Panc1 (cell line): Measurements from ENCODE around the gene TNRC6C. TPM values are rescaled to one million over a fixed set of nuclear protein-coding genes. Genes with fewer than 3 reads are reported as not detected.

Experiments used
- ATAC-seq: fragments of 200-7000 bp; cut with Tn5 transposase; 2 replicates; pipeline ENCODE4 v1.9.1; 2020; ENCODE audit warnings: mild to moderate bottlenecking, moderate library complexity
- BruUV-seq: library from RNA; stranded (reverse); fragments of 400-500 nt; replicated peaks from 2 replicates; lab custom pipeline; 2021; lab: Mats Ljungman, UMichigan
- CTCF ChIA-PET: fragments of 300-600 bp; sonication (Branson Sonifier 250); formaldehyde crosslinking; loops from one replicate; lab custom pipeline; 2022; ENCODE audit warnings: antibody characterized with exemption; lab: Charles Lee
- POLR2A ChIA-PET: fragments of 300-600 bp; sonication (Branson Sonifier 250); formaldehyde crosslinking; loops from one replicate; lab custom pipeline; 2022; ENCODE audit warnings: antibody characterized with exemption; lab: Charles Lee
- DNase-seq: peaks from one replicate; pipeline ENCODE4 v3.0.0-alpha.2; 2010; ENCODE audit warnings: low read depth, low spot score
- H3K27ac ChIP-seq: 2 replicates; pipeline ENCODE4 v1.5.1; 2011; ENCODE audit warnings: mild to moderate bottlenecking, low read length, inconsistent platforms
- H3K27me3 ChIP-seq: fragments of 200-500 bp; sonication (Bioruptor generic); 2 replicates; pipeline ENCODE4 v1.6.0; 2014; ENCODE audit warnings: low read length, inconsistent platforms; ENCODE audit not compliant: control insufficient read depth, insufficient read depth
- H3K36me3 ChIP-seq: fragments of 200-500 bp; sonication (Bioruptor generic); 2 replicates; pipeline ENCODE4 v1.5.1; 2014; ENCODE audit warnings: inconsistent platforms, mild to moderate bottlenecking, low read length, moderate library complexity; ENCODE audit not compliant: control insufficient read depth, insufficient read depth
- H3K4me1 ChIP-seq: 2 replicates; pipeline ENCODE4 v1.5.1; 2011; ENCODE audit warnings: inconsistent platforms, mild to moderate bottlenecking, low read length, moderate library complexity; ENCODE audit not compliant: control insufficient read depth, insufficient read depth
- H3K4me3 ChIP-seq, 2 experiments: 2 replicates each; pipeline ENCODE4 v1.5.1; 2011 to 2012; ENCODE audit warnings: low read depth in 2 of 2, low read length in 2 of 2, mild to moderate bottlenecking in 2 of 2, inconsistent platforms in 1 of 2, moderate library complexity in 1 of 2
- H3K9me3 ChIP-seq: fragments of 200-500 bp; sonication (Bioruptor generic); 2 replicates; pipeline ENCODE4 v1.5.1; 2014; ENCODE audit warnings: low read depth, mild to moderate bottlenecking, inconsistent platforms, low read length, moderate library complexity; ENCODE audit not compliant: control insufficient read depth, insufficient read depth
- CTCF ChIP-seq: fragments of 450-650 bp; IDR thresholded peaks from 2 replicates; pipeline ENCODE4 v1.5.1; 2017; ENCODE audit warnings: mild to moderate bottlenecking
- POLR2AphosphoS5 ChIP-seq: IDR thresholded peaks from 2 replicates; pipeline ENCODE4 v1.6.1; 2012; ENCODE audit warnings: mild to moderate bottlenecking, low read depth, low read length, moderate library complexity
- REST ChIP-seq, 2 experiments: IDR thresholded peaks; 2 replicates each; pipeline ENCODE4 v1.6.1; 2011 to 2012; ENCODE audit warnings: low read depth in 2 of 2, control low read depth in 1 of 2, low read length in 1 of 2, mild to moderate bottlenecking in 1 of 2, moderate library complexity in 1 of 2; ENCODE audit not compliant: insufficient read depth in 1 of 2
- SIN3A ChIP-seq: IDR thresholded peaks from 2 replicates; pipeline ENCODE4 v1.6.1; 2012; ENCODE audit warnings: low read depth, mild to moderate bottlenecking, low read length, moderate library complexity, borderline replicate concordance; ENCODE audit not compliant: insufficient read depth
- TCF7L2 ChIP-seq: IDR thresholded peaks from 2 replicates; pipeline ENCODE4 v1.6.1; 2011; ENCODE audit warnings: mild to moderate bottlenecking, low read depth, low read length, inconsistent platforms
- in situ Hi-C: cut with HindIII; loops from 2 replicates; pipeline ENCODE4 v1.10.0; 2016; ENCODE audit warnings: low sequenced_read_pairs, low pct_unique_long_range_greater_than_20kb
- intact Hi-C: fragments of 100-400 bp; cut with micrococcal nuclease; formaldehyde crosslinking; loops from one replicate; pipeline ENCODE4 v1.10.0; 2022; ENCODE audit not compliant: unreplicated experiment
- total RNA-seq: library from RNA; stranded (reverse); gene quantifications from one replicate; pipeline ENCODE4 v1.2.1, GENCODE V29; 2021; ENCODE audit not compliant: unreplicated experiment

Gene TNRC6C
- total RNA-seq, 1 experiment from 2014 or later = 10.1 TPM

GRCh38 chr17:78082988-78083387 is 124.5 kb downstream of the TNRC6C start:
- ATAC-seq (no peak), DNase-seq (no peak)
- POLR2A ChIA-PET = no interaction called here
- Histone ChIP-seq H3K36me3 (no peaks in the 10 kb centered on the region), H3K9me3 (no peaks in the 10 kb centered on the region), H3K27ac (no peak overlapping the region), H3K27me3 (no peaks in the 10 kb centered on the region), H3K4me1 (no peaks in the 10 kb centered on the region), H3K4me3 (no peak overlapping the region)
- CTCF ChIA-PET = interaction anchor here (0.6 kb wide), 1 partner anchor 48 kb away, joined by 3 read pairs; no protein-coding TSS in a partner anchor
- intact Hi-C loops = no loop called here
- no TSS peak for BruUV-seq
- in situ Hi-C loops = no loop called here
- TF ChIP-seq TCF7L2 (no peak), CTCF (no peak), SIN3A (no peak), POLR2AphosphoS5 (no peak), REST (IDR thresholded peaks at IDR 0.05; ENCODE audit: insufficient read depth in 1 of 2, low read depth in 2 of 2, low read length in 1 of 2) (no peak)

DNA sequence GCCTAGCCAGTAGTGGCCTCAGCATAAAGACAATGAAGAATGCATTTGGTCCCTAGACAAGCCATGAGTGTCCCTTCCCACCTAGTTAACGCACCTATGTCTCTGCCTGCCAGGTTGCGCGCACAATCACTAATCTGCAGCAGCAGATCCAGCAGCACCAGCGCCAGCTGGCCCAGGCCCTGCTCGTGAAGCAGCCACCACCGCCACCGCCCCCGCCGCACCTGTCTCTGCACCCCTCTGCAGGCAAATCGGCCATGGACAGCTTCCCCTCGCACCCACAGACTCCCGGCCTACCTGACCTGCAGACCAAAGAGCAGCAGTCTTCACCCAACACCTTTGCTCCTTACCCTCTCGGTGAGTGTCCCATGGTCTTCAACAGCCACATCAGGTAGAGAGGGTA is 128.2 kb downstream of the TNRC6C start:
- Histone ChIP-seq H3K9me3 (no peaks in the 10 kb centered on the region), H3K4me3 (no peak overlapping the region), H3K4me1 (no peaks in the 10 kb centered on the region), H3K36me3 (no peaks in the 10 kb centered on the region), H3K27me3 (no peaks in the 10 kb centered on the region), H3K27ac (no peak overlapping the region)
- no peak for DNase-seq
- intact Hi-C loops (no loop called here), in situ Hi-C loops (no loop called here)
- TF ChIP-seq CTCF (no peak), POLR2AphosphoS5 (no peak), SIN3A (no peak), REST (IDR thresholded peaks at IDR 0.05; ENCODE audit: insufficient read depth in 1 of 2, low read depth in 2 of 2, low read length in 1 of 2) (no peak), TCF7L2 (no peak)
- no TSS peak for BruUV-seq
- ChIA-PET POLR2A (no interaction called here), CTCF (interaction anchor here (0.8 kb wide), 1 partner anchor 158 kb away, joined by 12 read pairs; no protein-coding TSS in a partner anchor)
- no peak for ATAC-seq
